ENCODE results near the gene PTGDS. TPM values are rescaled to one million over a fixed set of nuclear protein-coding genes. Genes with fewer than 3 reads are reported as not detected.

Gene PTGDS
- total and polyA plus RNA-seq, 9 of the 15 experiments (the other 6 are each of a cell fraction or from before 2014, with no cell fraction given): 0.46 to 7.1 (median 2.0) TPM

GRCh38 chr9:137028263-137029057 is 51.2 kb downstream of the PTGDS start (continued):
- TF ChIP-seq TCF3 (CRISPR knock-in tag; IDR thresholded peaks at IDR 0.05) (no peak), PATZ1 (CRISPR knock-in tag; IDR thresholded peaks at IDR 0.05; ENCODE audit: borderline replicate concordance) (no peak), GABPA (tag; conservative IDR thresholded peaks at IDR 0.05; ENCODE audit: low read depth) (0 out of 2 replicates have a peak, but pooled peaks have one; percentile 6), PHF8 (IDR thresholded peaks at IDR 0.05; ENCODE audit: borderline replicate concordance, low read length) (peak; percentile 61; the same call in 1 of the 2 replicates), ZNF431 (CRISPR knock-in tag; IDR thresholded peaks at IDR 0.05) (peak; percentile 62; the same call in 1 of the 2 replicates), GATAD2A (IDR thresholded peaks at IDR 0.05) (no peak), CREB1 (IDR thresholded peaks at IDR 0.05) (no peak), CREB1 (CRISPR knock-in tag; IDR thresholded peaks at IDR 0.05) (0 out of 2 replicates have a peak, but pooled peaks have one; percentile 5), KDM4B (IDR thresholded peaks at IDR 0.05; ENCODE audit: borderline replicate concordance in 2 of 2, low read depth in 1 of 2) (no peak), FOXP1 (CRISPR knock-in tag; IDR thresholded peaks at IDR 0.05) (peak; percentile 66; the same call in 1 of the 2 replicates), ELF4 (CRISPR knock-in tag; IDR thresholded peaks at IDR 0.05) (no peak), ZNF174 (CRISPR knock-in tag; IDR thresholded peaks at IDR 0.05) (no peak), NFIC (IDR thresholded peaks at IDR 0.05) (peak; percentile 86), ETS1 (conservative IDR thresholded peaks at IDR 0.05; ENCODE audit: control insufficient read depth, low read depth, low read length) (peak; percentile 16; the same call in 1 of the 2 replicates), KDM5B (IDR thresholded peaks at IDR 0.05; ENCODE audit: insufficient replicate concordance, low read depth, low read length) (no peak), ZBTB5 (IDR thresholded peaks at IDR 0.05) (no peak), SRSF1 (IDR thresholded peaks at IDR 0.05; ENCODE audit: low read depth, low read length) (no peak), ZFX (CRISPR knock-in tag; IDR thresholded peaks at IDR 0.05) (peak; percentile 62), CC2D1A (IDR thresholded peaks at IDR 0.05) (no peak), CTBP1 (IDR thresholded peaks at IDR 0.05; ENCODE audit: borderline replicate concordance) (peak; percentile 61; the same call in 1 of the 2 replicates), CBFA2T3 (IDR thresholded peaks at IDR 0.05) (0 out of 2 replicates have a peak, but pooled peaks have one; percentile 14)
